Fibroblast of upper back skin (primary cell): ENCODE results near the gene ZNHIT1.
A peak's percentile ranks its signal among the peaks of the same experiment; 100 is the strongest.
"Not testable (repeated sequence)": the region's sequence is repeated elsewhere in the genome, so short reads cannot be mapped to it uniquely, and the experiment has no call there.

Experiments
- DNase-seq: peaks from one replicate; pipeline ENCODE4 v3.0.0-alpha.2; 2013

Gene ZNHIT1

DNA sequence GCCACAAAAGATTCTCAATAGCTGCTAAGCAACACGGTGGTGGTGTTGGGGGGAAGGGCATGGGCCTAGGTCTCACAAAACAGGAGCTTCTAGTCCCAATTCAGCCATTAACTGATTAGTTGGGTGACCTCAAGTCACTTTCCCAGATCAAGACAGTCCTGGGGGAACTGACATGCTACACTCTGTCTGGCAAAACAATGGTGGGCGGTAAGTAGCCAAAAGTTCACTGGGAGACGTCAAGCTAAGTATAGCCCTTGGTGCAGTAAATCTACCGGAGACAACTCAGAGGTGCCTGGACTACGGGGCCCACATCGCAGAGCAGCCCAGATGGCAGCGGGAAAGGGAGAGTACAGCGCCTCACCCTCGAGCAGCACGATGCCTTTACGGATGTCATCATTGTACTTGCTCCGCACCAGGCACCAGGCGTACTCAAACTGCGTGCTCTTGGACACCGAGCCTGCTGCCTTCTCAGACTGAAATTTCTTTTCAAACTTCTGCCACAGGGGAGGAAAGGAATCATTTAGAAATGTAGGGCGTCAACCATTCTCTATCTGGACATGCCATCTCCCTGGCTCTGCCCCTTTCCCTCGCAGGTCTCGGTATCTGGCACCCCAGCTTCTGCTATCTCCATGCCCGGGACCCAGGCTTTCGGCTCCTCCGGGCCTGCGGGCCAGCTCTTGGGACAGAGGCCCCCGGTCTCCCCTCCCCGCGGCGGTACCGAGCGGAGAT is 25.8 kb downstream of the ZNHIT1 start:
- DNase-seq, result no peak

DNA sequence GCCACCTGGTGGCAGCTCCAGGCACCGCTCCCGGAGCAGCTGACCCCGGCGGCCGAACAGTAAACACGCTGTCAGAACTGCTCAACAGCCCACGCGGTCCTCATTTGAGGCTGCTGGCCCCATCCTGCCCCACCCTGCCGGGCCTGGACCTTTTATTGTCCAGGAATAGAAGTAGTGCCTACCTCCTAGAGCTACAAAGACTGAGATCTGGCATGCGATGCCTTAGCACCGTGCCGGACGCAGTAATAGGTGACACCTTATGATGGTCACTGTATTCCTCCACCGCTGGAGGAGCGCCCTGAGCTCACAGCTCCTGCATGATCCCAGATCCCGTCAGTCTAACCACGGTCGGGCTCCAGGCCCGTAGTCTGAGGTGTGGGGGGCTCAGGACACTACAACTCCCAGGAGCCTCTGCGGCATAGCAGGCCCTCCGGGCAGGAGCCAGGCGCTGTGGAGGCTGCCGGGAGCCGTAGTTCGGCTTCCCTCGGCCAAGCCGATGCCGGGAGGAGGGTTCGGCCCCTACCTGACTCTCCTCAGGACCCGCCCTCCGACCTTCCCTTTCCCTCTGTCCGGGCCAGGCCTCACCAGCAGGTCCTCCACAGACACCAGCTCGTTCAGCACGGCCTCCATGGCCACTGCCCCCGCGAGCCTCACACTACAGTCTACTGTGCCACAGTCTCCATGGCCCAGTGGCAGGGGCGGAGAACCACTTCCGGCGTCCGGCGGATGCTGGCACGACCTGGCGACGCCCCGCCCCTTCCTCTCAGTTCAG is 26.6 kb downstream of the ZNHIT1 start, which contains the start of gene FIS1:
FIS1 (minus strand) TSS at position 707 of the 772 bp plus-strand sequence; CDS start at position 630, 77 bp downstream.
- peak; percentile 84 for DNase-seq

DNA sequence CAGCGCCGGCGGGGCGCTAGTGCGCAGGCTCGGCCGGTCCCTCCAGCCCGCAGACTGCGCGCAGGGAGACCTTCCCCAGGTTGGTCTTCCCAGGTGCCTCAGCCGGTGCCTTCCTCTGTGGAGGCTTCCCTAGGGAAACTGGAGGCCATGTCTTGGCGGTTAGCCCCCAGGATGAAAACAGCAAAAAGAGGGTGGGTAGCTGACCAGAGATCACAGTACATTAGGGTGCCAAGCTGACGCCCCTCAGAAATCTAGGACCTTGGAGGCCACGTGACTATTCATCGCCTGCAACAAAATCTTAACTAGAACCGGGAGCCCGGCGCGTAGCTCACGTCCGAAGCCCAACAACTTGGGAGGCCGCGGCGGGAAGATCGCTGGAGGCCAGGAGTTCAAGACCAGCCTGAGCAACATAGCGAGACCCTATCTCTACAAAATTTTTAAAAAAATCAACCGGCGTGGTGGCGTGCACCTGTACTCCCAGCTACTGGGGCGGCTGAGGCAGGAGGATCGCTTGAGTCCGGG is 27.2 kb downstream of the ZNHIT1 start:
- DNase-seq, result no peak

DNA sequence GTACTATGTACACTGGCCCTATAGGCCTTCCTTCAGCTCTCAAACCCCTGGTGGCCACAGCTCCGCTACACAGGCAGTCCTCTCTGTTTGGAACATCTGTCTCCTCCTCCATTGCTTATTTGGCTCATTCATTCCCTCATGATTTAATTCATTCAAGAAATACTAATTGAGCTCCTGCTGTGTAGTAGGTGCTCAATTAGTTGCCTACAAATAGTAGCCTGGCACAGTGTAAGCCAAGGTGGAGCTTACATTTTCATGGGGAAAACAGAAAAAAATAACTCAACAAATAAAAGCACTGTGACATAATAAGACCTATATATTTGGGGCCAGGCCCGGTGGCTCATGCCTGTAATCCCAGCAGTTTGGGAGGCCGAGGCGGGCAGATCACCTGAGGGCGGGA is 30.3 kb downstream of the ZNHIT1 start:
- DNase-seq, result no peak

- DNase-seq, result no peak
These were observed 32.4 kb downstream of the ZNHIT1 start for GRCh38 chr7:101250324-101250723.

DNA sequence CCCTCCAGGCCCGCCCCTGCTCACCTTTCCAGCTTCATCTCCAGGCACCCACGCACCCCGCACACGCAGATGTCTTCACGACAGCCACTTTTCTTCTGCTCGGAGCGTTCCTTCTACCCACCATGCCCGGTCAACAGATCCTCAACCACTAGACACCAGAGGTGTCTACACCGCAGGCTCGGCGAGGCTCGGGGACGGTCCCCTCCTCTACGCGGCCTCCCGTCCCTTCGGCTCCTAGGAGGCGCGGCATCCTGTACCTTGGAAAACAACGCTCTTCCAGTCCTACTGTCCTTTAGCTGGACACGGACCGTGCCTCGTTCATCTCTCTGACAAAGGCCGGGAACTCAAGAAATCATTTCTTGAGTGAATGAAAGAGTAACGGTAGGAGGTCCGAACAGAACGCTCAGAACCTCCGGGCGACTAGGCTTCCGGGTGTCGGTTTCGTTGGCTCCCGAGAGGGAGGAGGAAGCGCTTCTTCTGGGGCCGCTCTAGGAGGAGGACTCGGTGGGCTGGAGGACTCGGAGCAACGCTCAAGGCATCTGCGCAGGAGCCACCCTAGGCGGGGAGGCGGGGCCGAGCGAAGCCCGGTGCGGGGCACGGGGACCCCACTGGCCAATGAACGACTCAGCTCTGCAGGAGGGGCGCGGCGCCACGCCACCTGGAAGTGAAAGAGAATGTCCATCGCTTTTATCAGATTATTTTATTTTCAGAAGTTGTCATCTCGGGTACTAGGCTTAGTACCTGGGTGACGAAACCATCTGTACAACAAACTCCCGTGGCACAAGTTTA is 34.1 kb downstream of the ZNHIT1 start:
- DNase-seq, result peak; percentile 97

DNA sequence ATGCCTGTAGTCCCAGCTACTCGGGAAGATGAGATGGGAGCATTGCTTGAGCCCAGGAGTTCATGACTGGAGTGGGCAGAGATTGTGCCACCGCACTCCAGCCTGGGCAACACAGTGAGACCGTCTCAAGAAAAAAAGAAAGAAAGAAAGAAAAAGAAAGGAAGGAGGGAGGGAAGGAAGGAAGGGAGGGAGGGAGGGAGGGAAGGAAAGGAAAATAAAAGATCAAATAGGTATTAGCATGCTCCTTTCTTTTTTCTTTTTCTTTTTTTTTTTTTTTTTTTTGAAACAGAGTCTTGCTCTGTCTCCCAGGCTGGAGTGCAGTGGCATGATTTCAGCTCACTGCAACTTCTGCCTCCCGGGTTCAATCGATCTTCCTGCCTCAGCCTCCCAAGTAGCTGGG is 35.2 kb downstream of the ZNHIT1 start:
- DNase-seq, result not testable (repeated sequence)

DNA sequence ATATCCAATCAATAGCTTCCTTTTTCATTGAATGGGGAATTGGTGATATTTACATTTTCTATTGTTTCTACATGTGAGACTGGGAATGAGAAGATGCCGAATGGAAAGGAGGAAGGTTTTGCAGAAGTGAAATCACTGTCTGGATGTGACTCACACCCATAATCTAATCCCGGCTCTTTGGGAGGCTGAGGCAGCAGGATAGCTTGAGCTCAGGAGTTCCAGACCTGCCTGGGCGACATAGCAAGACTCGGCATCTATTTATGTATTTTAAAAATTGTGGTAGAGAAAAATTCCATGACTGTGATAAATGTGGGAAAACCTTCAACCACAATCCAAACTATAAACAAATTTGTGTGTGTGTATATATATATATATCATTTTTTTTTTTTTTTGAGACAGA is 37.8 kb downstream of the ZNHIT1 start:
- DNase-seq, result no peak

- DNase-seq, result peak; percentile 63
These were observed 40.3 kb downstream of the ZNHIT1 start for GRCh38 chr7:101258243-101258731.

DNA sequence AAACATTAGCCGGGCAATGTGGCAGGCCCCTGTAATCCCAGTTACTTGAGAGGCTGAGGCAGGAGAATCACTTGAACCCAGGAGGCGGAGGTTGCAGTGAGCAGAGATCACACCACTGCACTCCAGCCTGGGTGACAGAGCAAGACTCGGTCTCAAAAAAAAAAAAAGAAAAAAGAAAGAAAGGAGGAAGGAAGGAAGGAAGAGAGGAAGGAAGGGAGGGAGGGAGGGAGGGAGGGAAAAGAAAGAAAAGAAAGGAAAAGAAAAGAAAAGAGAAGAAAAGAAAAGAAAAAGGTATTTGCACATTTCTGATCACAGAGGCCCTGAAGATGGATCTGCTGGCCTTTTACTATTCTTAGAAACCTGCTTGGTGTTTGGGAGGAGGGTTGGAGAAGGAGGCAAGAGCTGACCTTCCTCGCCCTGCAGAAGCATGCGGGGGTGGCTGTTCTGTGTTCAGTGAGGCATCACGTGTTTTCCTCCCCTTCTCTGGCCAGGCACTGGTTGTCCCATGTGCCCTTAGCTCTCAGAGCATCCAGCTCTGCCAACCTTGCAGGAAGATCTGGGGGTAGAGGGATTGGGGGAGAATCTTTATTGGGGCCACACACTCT is 46.2 kb downstream of the ZNHIT1 start:
- DNase-seq, result not testable (repeated sequence)

- no peak for DNase-seq
These were observed 47.9 kb downstream of the ZNHIT1 start for GRCh38 chr7:101265622-101266516.

- DNase-seq, result no peak
These were observed 51.7 kb downstream of the ZNHIT1 start for GRCh38 chr7:101269664-101270063.

DNA sequence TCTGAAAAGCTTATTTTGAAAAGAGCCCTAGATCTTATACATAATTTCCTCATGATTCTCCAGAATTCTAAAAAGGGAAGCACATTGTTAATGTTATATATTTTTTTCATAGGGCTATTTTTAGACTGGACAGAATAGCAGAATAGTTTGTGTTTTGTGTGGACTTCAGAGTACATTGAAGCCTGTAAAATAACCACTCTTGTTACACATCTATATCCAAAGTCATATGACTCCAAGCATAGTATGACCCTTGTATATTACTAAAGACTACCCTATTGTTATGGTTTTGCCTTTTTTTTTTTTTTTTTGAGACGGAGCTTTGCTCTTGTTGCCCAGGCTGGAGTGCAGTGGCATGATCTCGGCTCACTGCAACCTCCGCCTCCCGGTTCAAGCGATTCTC is 53.1 kb downstream of the ZNHIT1 start:
- no peak for DNase-seq

GRCh38 chr7:101273206-101273605 is 55.2 kb downstream of the ZNHIT1 start:
- DNase-seq, result no peak
